GM23248 (cell line): ENCODE results near the gene DMBT1. TPM values are rescaled to one million over a fixed set of nuclear protein-coding genes. Genes with fewer than 3 reads are reported as not detected.

Experiments
- DNase-seq: peaks from one replicate; pipeline ENCODE4 v3.0.0-alpha.2; 2015
- H2AFZ ChIP-seq: fragments of 200-600 bp; sonication (generic); 2 replicates; pipeline ENCODE4 v1.6.1; 2016; ENCODE audit warnings: antibody characterized with exemption
- H3F3A ChIP-seq: fragments of 200-600 bp; sonication (generic); 2 replicates; pipeline ENCODE4 v1.6.1; 2016; ENCODE audit warnings: mild to moderate bottlenecking, antibody characterized with exemption, mixed run types; ENCODE audit not compliant: insufficient read depth
- H3K27ac ChIP-seq: fragments of 200-600 bp; sonication (generic); 2 replicates; pipeline ENCODE4 v1.5.1; 2016; ENCODE audit warnings: mild to moderate bottlenecking
- H3K27me3 ChIP-seq: fragments of 200-600 bp; sonication (generic); replicated peaks from 2 replicates; pipeline ENCODE4 v1.6.1; 2016; ENCODE audit warnings: mild to moderate bottlenecking; ENCODE audit not compliant: insufficient read depth
- H3K36me3 ChIP-seq: fragments of 200-600 bp; sonication (generic); 2 replicates; pipeline ENCODE4 v1.6.1; 2016; ENCODE audit warnings: low read depth, mild to moderate bottlenecking
- H3K4me1 ChIP-seq: fragments of 200-600 bp; sonication (generic); 2 replicates; pipeline ENCODE4 v1.6.1; 2016; ENCODE audit warnings: mild to moderate bottlenecking; ENCODE audit not compliant: insufficient read depth
- H3K4me2 ChIP-seq: fragments of 200-600 bp; sonication (generic); one replicate; pipeline ENCODE4 v1.6.1; 2016; ENCODE audit warnings: mild to moderate bottlenecking; ENCODE audit not compliant: unreplicated experiment
- H3K4me3 ChIP-seq: fragments of 200-600 bp; sonication (generic); 2 replicates; pipeline ENCODE4 v1.5.1; 2016; ENCODE audit warnings: mild to moderate bottlenecking
- H3K79me2 ChIP-seq: fragments of 200-600 bp; sonication (generic); 2 replicates; pipeline ENCODE4 v1.6.1; 2016; ENCODE audit warnings: mild to moderate bottlenecking; ENCODE audit not compliant: insufficient read depth
- H3K9ac ChIP-seq: fragments of 200-600 bp; sonication (generic); 2 replicates; pipeline ENCODE4 v1.6.1; 2016; ENCODE audit warnings: mild to moderate bottlenecking
- H3K9me2 ChIP-seq: fragments of 200-600 bp; sonication (generic); 2 replicates; pipeline ENCODE4 v1.6.1; 2016; ENCODE audit warnings: mixed run types, mild to moderate bottlenecking, moderate library complexity; ENCODE audit not compliant: insufficient read depth
- H3K9me3 ChIP-seq: fragments of 200-600 bp; sonication (generic); one replicate; pipeline ENCODE4 v1.6.1; 2017; ENCODE audit warnings: low read depth
- H4K20me1 ChIP-seq: fragments of 200-600 bp; sonication (generic); 2 replicates; pipeline ENCODE4 v1.6.0; 2016; ENCODE audit not compliant: insufficient read depth
- EZH2 ChIP-seq: fragments of 200-600 bp; sonication (generic); IDR thresholded peaks from 2 replicates; pipeline ENCODE4 v1.6.1; 2018; ENCODE audit warnings: antibody characterized with exemption, mild to moderate bottlenecking; ENCODE audit not compliant: insufficient read depth, poor library complexity, severe bottlenecking
- EZH2phosphoT487 ChIP-seq: fragments of 200-600 bp; sonication (generic); IDR thresholded peaks from 2 replicates; pipeline ENCODE4 v1.6.1; 2018; ENCODE audit warnings: antibody characterized with exemption, moderate library complexity, mild to moderate bottlenecking, low read depth; ENCODE audit not compliant: insufficient read depth
- WGBS, 2 experiments: methylation state at CpG; one replicate each; pipeline ENCODE4 v1.1.6; 2015 to 2017; ENCODE audit warnings: low lambda C conversion rate in 2 of 2, low coverage in 1 of 2; ENCODE audit errors: missing lambda C conversion rate in 2 of 2; 5-methylcytosine and 5-hydroxymethylcytosine counted together
- in situ Hi-C: fragments of 300-500 bp; cut with MboI; formaldehyde crosslinking; loops from 2 replicates; pipeline ENCODE4 v1.15.0; 2020
- polyA plus RNA-seq: library from polyadenylated mRNA; unstranded; fragments of >200 nt; fragmentation: Nextera tagmentation; extraction: Ambion mirVana; gene quantifications from 2 replicates; pipeline ENCODE4 v1.2.1, GENCODE V29; 2016
- total RNA-seq: library from RNA; depleted of rRNA; stranded (reverse); fragments of >200 nt; shearing (Covaris generic); gene quantifications from 2 replicates; pipeline ENCODE4 v1.2.3, GENCODE V29; 2014

DMBT1 gene
- total and polyA plus RNA-seq, 2 experiments from 2014 or later = not detected

DNA sequence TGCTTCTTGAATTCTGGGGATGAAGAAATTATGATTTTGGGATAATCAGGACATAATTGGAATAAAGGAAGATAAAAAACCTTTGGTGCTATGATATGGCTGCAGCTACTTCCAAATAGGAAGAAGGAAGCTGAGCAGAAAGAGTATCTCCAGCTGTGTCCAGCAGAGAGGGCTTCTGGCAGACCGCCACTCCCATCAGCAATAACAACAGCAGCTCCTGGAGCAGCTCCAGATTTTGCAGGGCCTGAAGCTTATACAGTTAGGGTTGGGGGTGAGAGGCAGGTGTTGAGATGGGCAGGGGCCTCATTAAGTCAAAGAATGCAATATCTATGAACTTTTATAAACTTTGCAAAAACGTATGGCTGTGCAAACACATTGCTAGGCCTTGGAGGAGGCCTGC lies 76.8 kb downstream of the DMBT1 start:
- Histone ChIP-seq H4K20me1 (no peaks in the 10 kb centered on the region), H3K27me3 (no peaks in the 10 kb centered on the region; the same call in 1 of the 2 replicates), H3K79me2 (no peaks in the 10 kb centered on the region), H3K9ac (no peak overlapping the region), H3K9me3 (no peaks in the 10 kb centered on the region), H3K4me2 (no peak overlapping the region), H3F3A (no peaks in the 10 kb centered on the region), H2AFZ (no peak overlapping the region), H3K4me1 (no peaks in the 10 kb centered on the region), H3K4me3 (no peak overlapping the region), H3K36me3 (no peaks in the 10 kb centered on the region), H3K27ac (no peak overlapping the region), H3K9me2 (no peaks in the 10 kb centered on the region)
- DNase-seq = no peak
- in situ Hi-C loops = no loop called here
- 12 to 15% methylated on average over 2 of the region's 2 CpGs for WGBS, 2 experiments
- TF ChIP-seq EZH2phosphoT487 = no peak
- no peak for TF ChIP-seq EZH2

DNA sequence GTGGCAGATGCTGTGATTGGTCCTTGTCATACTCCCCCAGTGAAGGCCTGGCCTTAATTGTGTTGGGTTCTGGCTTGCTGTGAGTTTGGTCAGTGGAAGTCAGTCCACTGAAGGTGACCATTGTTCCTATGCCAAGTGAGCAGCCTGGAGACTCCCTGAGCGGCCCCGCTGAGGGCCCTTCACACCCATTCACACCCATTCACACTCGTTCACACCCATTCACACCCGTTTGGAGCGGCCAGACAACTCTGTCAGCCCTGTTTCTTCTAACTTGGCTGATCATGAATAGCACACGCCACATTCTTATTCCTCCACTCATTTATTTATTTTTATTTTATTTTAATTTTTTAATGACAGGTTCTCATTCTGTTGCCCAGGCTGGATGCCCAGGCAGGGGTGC lies 77.6 kb downstream of the DMBT1 start:
- TF ChIP-seq EZH2phosphoT487 (no peak), EZH2 (no peak)
- H3K4me1 ChIP-seq = no peaks in the 10 kb centered on the region
- no peak for DNase-seq
- H3K27ac ChIP-seq = no peak overlapping the region
- 32 to 43% methylated on average over 6 of the region's 6 CpGs for WGBS, 2 experiments
- in situ Hi-C loops = no loop called here
- no peak overlapping the region for H3K4me3 ChIP-seq
- no peak overlapping the region for H3K4me2 ChIP-seq
- no peaks in the 10 kb centered on the region for H3F3A ChIP-seq
- H3K9me2 ChIP-seq = no peaks in the 10 kb centered on the region
- no peak overlapping the region for H3K9ac ChIP-seq
- H3K79me2 ChIP-seq = no peaks in the 10 kb centered on the region
- H2AFZ ChIP-seq = no peak overlapping the region
- no peaks in the 10 kb centered on the region; the same call in 1 of the 2 replicates for H3K27me3 ChIP-seq
- H3K36me3 ChIP-seq = no peaks in the 10 kb centered on the region
- H4K20me1 ChIP-seq = no peaks in the 10 kb centered on the region
- no peaks in the 10 kb centered on the region for H3K9me3 ChIP-seq

DNA sequence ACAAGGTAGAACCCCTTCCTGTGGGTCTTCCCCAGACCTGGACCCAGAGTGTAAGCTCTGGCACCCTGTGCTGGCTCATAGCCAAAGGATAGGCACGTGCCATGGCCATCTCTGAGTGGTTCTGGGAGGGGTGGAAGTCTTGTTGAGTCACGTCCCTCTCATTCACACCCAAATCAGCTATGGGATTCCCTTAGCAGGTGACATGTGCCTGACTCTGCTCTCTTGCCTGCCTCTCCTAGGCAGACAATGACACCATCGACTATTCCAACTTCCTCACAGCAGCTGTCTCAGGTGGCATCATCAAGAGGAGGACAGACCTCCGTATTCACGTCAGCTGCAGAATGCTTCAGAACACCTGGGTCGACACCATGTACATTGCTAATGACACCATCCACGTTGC lies 79.2 kb downstream of the DMBT1 start:
- no peaks in the 10 kb centered on the region for H3K79me2 ChIP-seq
- H3K27ac ChIP-seq = no peak overlapping the region

DNA sequence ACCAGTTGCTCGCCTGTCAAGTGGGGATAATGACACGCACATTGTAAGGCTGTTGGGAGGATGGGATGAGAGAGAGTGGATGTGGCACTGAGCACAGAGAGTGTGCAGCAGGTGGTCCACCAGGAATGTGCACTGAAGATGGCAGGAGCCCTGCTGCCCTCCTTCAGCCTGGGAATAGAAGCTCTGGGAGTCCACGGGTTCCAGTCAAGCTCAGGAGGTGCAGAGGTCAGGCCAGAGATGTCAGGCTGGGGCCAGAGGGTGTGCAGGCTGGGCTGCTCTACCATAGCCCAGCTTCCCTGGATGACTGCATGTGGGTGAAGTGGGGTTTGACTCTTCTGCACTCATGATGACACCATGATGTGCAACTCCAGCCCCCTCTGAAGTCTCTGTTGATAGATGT lies 80.4 kb downstream of the DMBT1 start:
- H3K79me2 ChIP-seq = no peaks in the 10 kb centered on the region
- no peak overlapping the region for H3K27ac ChIP-seq
- no peaks in the 10 kb centered on the region for H3K9me2 ChIP-seq
- H4K20me1 ChIP-seq = no peaks in the 10 kb centered on the region
- H3K27me3 ChIP-seq = no peaks in the 10 kb centered on the region; the same call in 1 of the 2 replicates
- no peak overlapping the region for H3K9ac ChIP-seq
- 32 to 40% methylated on average over 3 of the region's 3 CpGs for WGBS, 2 experiments
- H3K4me2 ChIP-seq = no peak overlapping the region
- H3F3A ChIP-seq = no peaks in the 10 kb centered on the region
- no peaks in the 10 kb centered on the region for H3K36me3 ChIP-seq
- H3K4me1 ChIP-seq = no peaks in the 10 kb centered on the region
- DNase-seq = no peak
- H2AFZ ChIP-seq = no peak overlapping the region
- no peaks in the 10 kb centered on the region for H3K9me3 ChIP-seq
- H3K4me3 ChIP-seq = no peak overlapping the region
- no peak for TF ChIP-seq EZH2phosphoT487
- TF ChIP-seq EZH2 = no peak
- in situ Hi-C loops = no loop called here

More for the DNA sequence above, 79.2 kb downstream of the DMBT1 start:
- 25 to 32% methylated on average over 7 of the region's 7 CpGs for WGBS, 2 experiments
- TF ChIP-seq EZH2phosphoT487 (no peak), EZH2 (no peak)
- Histone ChIP-seq H3K27me3 (no peaks in the 10 kb centered on the region), H4K20me1 (no peaks in the 10 kb centered on the region), H3K9me3 (no peaks in the 10 kb centered on the region), H2AFZ (no peak overlapping the region), H3K4me2 (no peak overlapping the region), H3K9ac (no peak overlapping the region), H3K4me3 (no peak overlapping the region), H3K9me2 (no peaks in the 10 kb centered on the region), H3F3A (no peaks in the 10 kb centered on the region), H3K36me3 (no peaks in the 10 kb centered on the region), H3K4me1 (no peaks in the 10 kb centered on the region)
- in situ Hi-C loops = no loop called here
- DNase-seq = no peak
